Measurements from ENCODE around the gene CYBA. TPM values are rescaled to one million over a fixed set of nuclear protein-coding genes. Genes with fewer than 3 reads are reported as not detected.

CYBA gene
- total and polyA plus RNA-seq, 2 of the 4 experiments (the other 2 are of a cell fraction) = 65.6 to 169 TPM

DNA sequence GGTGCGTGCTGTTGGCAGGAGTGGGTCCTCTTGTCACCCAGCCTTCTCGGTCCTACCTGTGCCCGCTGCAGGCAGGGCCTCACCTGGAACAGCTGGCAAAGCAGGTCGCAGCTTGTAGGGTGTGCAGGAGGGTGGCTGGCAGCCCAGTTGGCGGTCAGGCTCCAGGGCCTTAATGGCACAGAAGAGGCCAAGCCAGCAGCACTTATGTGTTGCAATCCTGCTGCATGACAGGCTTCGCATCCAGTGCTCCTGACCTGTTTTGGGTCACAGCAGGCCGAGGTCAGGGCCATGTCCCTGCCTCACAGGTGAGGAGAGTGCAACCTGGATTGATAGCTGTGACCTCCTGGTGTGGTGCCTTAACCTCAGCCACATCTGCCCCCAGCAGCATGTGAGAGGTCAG lies 48.8 kb downstream of the CYBA start:
- Histone ChIP-seq H2BK15ac (ENCODE audit: low read depth, low read length) (no peak overlapping the region), H3K36me3 (ENCODE audit: control insufficient read depth, insufficient read depth, low read length) (peaks cover 64% of the 10 kb centered on the region), H3K27ac (ENCODE audit: insufficient read depth, low read length) (no peak overlapping the region), H3K23ac (ENCODE audit: low read depth, low read length) (no peak overlapping the region), H3K4ac (ENCODE audit: low read depth, low read length) (no peak overlapping the region), H2BK5ac (ENCODE audit: low read depth, low read length, poor library complexity, severe bottlenecking) (no peak overlapping the region), H3K9me1 (ENCODE audit: insufficient read depth, low read length) (peaks cover 8% of the 10 kb centered on the region; the same call in 1 of the 2 replicates), H2AK9ac (replicated peaks; ENCODE audit: low read depth, low read length, poor library complexity) (no peak overlapping the region), H3K79me1 (ENCODE audit: low read depth in 1 of 2, low read length in 2 of 2) (peaks cover 6 to 62% of the 10 kb centered on the region in 2 experiments; a peak in 3 of 4 replicates), H3K27me3 (ENCODE audit: control insufficient read depth, insufficient read depth, low read length) (no peaks in the 10 kb centered on the region), H4K91ac (ENCODE audit: insufficient read depth, low read depth, low read length) (no peak overlapping the region), H3K9me3 (ENCODE audit: control insufficient read depth, insufficient read depth, low read length) (no peaks in the 10 kb centered on the region), H3K9ac (ENCODE audit: low read depth, low read length) (no peak overlapping the region), H2BK20ac (ENCODE audit: low read depth, low read length) (no peak overlapping the region), H3K4me3 (ENCODE audit: insufficient read depth, low read depth, low read length) (no peak overlapping the region), H4K8ac (ENCODE audit: low read depth in 2 of 2, low read length in 2 of 2) (no peak overlapping the region), H3K14ac (replicated peaks; ENCODE audit: low read depth, low read length) (no peak overlapping the region), H3K56ac (ENCODE audit: extremely low read depth, insufficient read depth, low read length) (no peak overlapping the region), H3K18ac (ENCODE audit: low read depth, low read length) (no peak overlapping the region), H3K4me2 (ENCODE audit: low read depth, low read length) (no peak overlapping the region), H2BK120ac (ENCODE audit: low read depth, low read length) (no peak overlapping the region), H2AFZ (replicated peaks; ENCODE audit: low read length, poor library complexity) (no peak overlapping the region), H3K4me1 (ENCODE audit: control insufficient read depth, insufficient read depth, low read length) (no peaks in the 10 kb centered on the region), H2AK5ac (ENCODE audit: low read depth, low read length) (no peak overlapping the region), H4K5ac (ENCODE audit: low read depth, low read length) (no peak overlapping the region), H4K20me1 (ENCODE audit: insufficient read depth, low read length) (peaks cover 27% of the 10 kb centered on the region)
- no peak for TF ChIP-seq NFE2L2 (IDR thresholded peaks at IDR 0.05; ENCODE audit: low read depth, low read length)
- no peak for TF ChIP-seq SMC3 (IDR thresholded peaks at IDR 0.05; ENCODE audit: low read depth, low read length)
- no peak for TF ChIP-seq CHD1 (IDR thresholded peaks at IDR 0.05; ENCODE audit: low read depth, low read length)
- TF ChIP-seq, protein P1, sequence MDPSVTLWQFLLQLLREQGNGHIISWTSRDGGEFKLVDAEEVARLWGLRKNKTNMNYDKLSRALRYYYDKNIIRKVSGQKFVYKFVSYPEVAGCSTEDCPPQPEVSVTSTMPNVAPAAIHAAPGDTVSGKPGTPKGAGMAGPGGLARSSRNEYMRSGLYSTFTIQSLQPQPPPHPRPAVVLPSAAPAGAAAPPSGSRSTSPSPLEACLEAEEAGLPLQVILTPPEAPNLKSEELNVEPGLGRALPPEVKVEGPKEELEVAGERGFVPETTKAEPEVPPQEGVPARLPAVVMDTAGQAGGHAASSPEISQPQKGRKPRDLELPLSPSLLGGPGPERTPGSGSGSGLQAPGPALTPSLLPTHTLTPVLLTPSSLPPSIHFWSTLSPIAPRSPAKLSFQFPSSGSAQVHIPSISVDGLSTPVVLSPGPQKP (IDR thresholded peaks at IDR 0.05; ENCODE audit: borderline replicate concordance, low read depth, low read length) = no peak
- TF ChIP-seq, protein P2, sequence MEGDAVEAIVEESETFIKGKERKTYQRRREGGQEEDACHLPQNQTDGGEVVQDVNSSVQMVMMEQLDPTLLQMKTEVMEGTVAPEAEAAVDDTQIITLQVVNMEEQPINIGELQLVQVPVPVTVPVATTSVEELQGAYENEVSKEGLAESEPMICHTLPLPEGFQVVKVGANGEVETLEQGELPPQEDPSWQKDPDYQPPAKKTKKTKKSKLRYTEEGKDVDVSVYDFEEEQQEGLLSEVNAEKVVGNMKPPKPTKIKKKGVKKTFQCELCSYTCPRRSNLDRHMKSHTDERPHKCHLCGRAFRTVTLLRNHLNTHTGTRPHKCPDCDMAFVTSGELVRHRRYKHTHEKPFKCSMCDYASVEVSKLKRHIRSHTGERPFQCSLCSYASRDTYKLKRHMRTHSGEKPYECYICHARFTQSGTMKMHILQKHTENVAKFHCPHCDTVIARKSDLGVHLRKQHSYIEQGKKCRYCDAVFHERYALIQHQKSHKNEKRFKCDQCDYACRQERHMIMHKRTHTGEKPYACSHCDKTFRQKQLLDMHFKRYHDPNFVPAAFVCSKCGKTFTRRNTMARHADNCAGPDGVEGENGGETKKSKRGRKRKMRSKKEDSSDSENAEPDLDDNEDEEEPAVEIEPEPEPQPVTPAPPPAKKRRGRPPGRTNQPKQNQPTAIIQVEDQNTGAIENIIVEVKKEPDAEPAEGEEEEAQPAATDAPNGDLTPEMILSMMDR (conservative IDR thresholded peaks at IDR 0.05; ENCODE audit: low read depth, low read length) = no peak
- no peak for TF ChIP-seq POLR2A (IDR thresholded peaks at IDR 0.05; ENCODE audit: low read depth, low read length)
- TF ChIP-seq RCOR1 (IDR thresholded peaks at IDR 0.05; ENCODE audit: insufficient replicate concordance, low read length) = no peak
- TF ChIP-seq RFX5 (IDR thresholded peaks at IDR 0.05; ENCODE audit: low read depth, low read length) = no peak
- no peak for TF ChIP-seq FOS (IDR thresholded peaks at IDR 0.05; ENCODE audit: low read depth, low read length)
- TF ChIP-seq BHLHE40 (IDR thresholded peaks at IDR 0.05; ENCODE audit: low read depth, low read length) = no peak
- TF ChIP-seq RAD21 (IDR thresholded peaks at IDR 0.05; ENCODE audit: low read length) = no peak
- no peak for TF ChIP-seq MAFK (IDR thresholded peaks at IDR 0.05; ENCODE audit: low read depth, low read length)
- TF ChIP-seq, protein P3, sequence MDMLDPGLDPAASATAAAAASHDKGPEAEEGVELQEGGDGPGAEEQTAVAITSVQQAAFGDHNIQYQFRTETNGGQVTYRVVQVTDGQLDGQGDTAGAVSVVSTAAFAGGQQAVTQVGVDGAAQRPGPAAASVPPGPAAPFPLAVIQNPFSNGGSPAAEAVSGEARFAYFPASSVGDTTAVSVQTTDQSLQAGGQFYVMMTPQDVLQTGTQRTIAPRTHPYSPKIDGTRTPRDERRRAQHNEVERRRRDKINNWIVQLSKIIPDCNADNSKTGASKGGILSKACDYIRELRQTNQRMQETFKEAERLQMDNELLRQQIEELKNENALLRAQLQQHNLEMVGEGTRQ (IDR thresholded peaks at IDR 0.05; ENCODE audit: low read depth, low read length) = no peak
- TF ChIP-seq CEBPB (IDR thresholded peaks at IDR 0.05; ENCODE audit: low read depth, low read length) = no peak
- no peak for TF ChIP-seq MXI1 (IDR thresholded peaks at IDR 0.05; ENCODE audit: borderline replicate concordance, low read depth, low read length)
- dilution Hi-C loops (cut with HindIII; ENCODE audit: low sequenced_read_pairs, unreplicated experiment) (no loop called here), in situ Hi-C loops (cut with MboI; ENCODE audit: low sequenced_read_pairs) (no loop called here), intact Hi-C loops (cut with micrococcal nuclease) (loop anchor here (2.0 kb wide), 1 partner anchor 29 kb away; no protein-coding TSS in a partner anchor)
- ChIA-PET POLR2A (ENCODE audit: unreplicated experiment) (no interaction called here), CTCF (no interaction called here)
- no peak for DNase-seq
- no TSS peak for BruUV-seq (replicated peaks)
- no peak for ATAC-seq (ENCODE audit: low read depth)
- WGBS, 2 experiments (ENCODE audit: extremely low coverage in 2 of 2, insufficient read length in 1 of 2) = 98% methylated on average over 4 of the region's 7 CpGs; no CpG with 5 or more reads in 1 of the 2 experiments

Measured in IMR-90 (cell line).